HepG2 (cell line): ENCODE data around the gene CDK14. TPM values are rescaled to one million over a fixed set of nuclear protein-coding genes. Genes with fewer than 3 reads are reported as not detected.

Experiments used
- ATAC-seq: fragments of 200-7000 bp; cut with Tn5 transposase; 3 replicates; pipeline ENCODE4 v1.9.1; 2020; ENCODE audit warnings: mild to moderate bottlenecking, moderate library complexity
- BruUV-seq: library from RNA; stranded (reverse); fragments of 400-500 nt; replicated peaks from 2 replicates; lab custom pipeline; 2021; lab: Mats Ljungman, UMichigan
- CTCF ChIA-PET: fragments of 300-600 bp; formaldehyde crosslinking; extraction: SDS; loops from one replicate; lab custom pipeline; 2021; ENCODE audit warnings: low total read pairs, inconsistent platforms, low intra/inter-chr PET ratio; lab: Yijun Ruan, JAX
- POLR2A ChIA-PET: fragments of 350-600 bp; sonication (Branson Sonifier 250); formaldehyde crosslinking; loops from one replicate; lab custom pipeline; 2020; ENCODE audit warnings: antibody characterized with exemption, inconsistent platforms; lab: Yijun Ruan, JAX
- DNase-seq: peaks from one replicate; pipeline ENCODE4 v3.0.0-alpha.2; 2015; ENCODE audit warnings: low spot score
- FAIRE-seq: peaks from 3 replicates; lab custom pipeline; 2011; peaks lifted over from hg19 to GRCh38; lab: Jason Lieb, UNC
- H2AFZ ChIP-seq: one replicate; pipeline ENCODE4 v1.6.1; 2011; ENCODE audit warnings: low read length, inconsistent platforms
- H3K27ac ChIP-seq: fragments of 300-600 bp; 3 replicates; pipeline ENCODE4 v1.8.0; 2011; ENCODE audit warnings: mixed run types, mild to moderate bottlenecking, mixed read lengths, low read length, inconsistent platforms; ENCODE audit not compliant: insufficient read depth; ENCODE audit errors: extremely low read length
- H3K27me3 ChIP-seq, 2 experiments: fragments of 200-600 bp in 1 of 2; 2 replicates in 1 of 2; 3 replicates in 1 of 2; pipeline versions ENCODE4 v1.6.0 to v1.8.0; 2011; ENCODE audit warnings: low read length in 2 of 2, mild to moderate bottlenecking in 2 of 2, moderate library complexity in 2 of 2, inconsistent platforms in 1 of 2; ENCODE audit not compliant: insufficient read depth in 2 of 2, control insufficient read depth in 1 of 2
- H3K36me3 ChIP-seq, 2 experiments: fragments of 200-600 bp in 1 of 2; replicated peaks in 1 of 2; 2 replicates in 1 of 2; 3 replicates in 1 of 2; pipeline versions ENCODE4 v1.5.1 to v1.8.0; 2011; ENCODE audit warnings: low read length in 2 of 2, inconsistent platforms in 1 of 2; ENCODE audit not compliant: insufficient read depth in 2 of 2, control insufficient read depth in 1 of 2
- H3K4me1 ChIP-seq: 2 replicates; pipeline ENCODE4 v1.5.1; 2012; ENCODE audit warnings: low read length, inconsistent platforms; ENCODE audit not compliant: insufficient read depth
- H3K4me2 ChIP-seq: 2 replicates; pipeline ENCODE4 v1.6.0; 2011; ENCODE audit warnings: low read depth, low read length, inconsistent platforms
- H3K4me3 ChIP-seq, 3 experiments: fragments of 200-600 bp in 1 of 3; sonication (generic), shearing (Covaris generic) in 1 of 3; replicated peaks in 1 of 3; 2 replicates each; pipeline ENCODE4 v1.5.1; 2011 to 2016; ENCODE audit warnings: low read length in 3 of 3, inconsistent platforms in 2 of 3, low read depth in 2 of 3, mild to moderate bottlenecking in 2 of 3, control low read depth in 1 of 3, mixed read lengths in 1 of 3; ENCODE audit not compliant: insufficient read depth in 1 of 3
- H3K79me2 ChIP-seq: one replicate; pipeline ENCODE4 v1.6.1; 2011; ENCODE audit warnings: low read length, inconsistent platforms; ENCODE audit not compliant: insufficient read depth
- H3K9ac ChIP-seq: 2 replicates; pipeline ENCODE4 v1.6.0; 2011; ENCODE audit warnings: mild to moderate bottlenecking, low read depth, low read length, inconsistent platforms; ENCODE audit not compliant: insufficient read depth
- H3K9me3 ChIP-seq: 2 replicates; pipeline ENCODE4 v1.5.1; 2012; ENCODE audit warnings: mild to moderate bottlenecking, low read length
- H4K20me1 ChIP-seq: 2 replicates; pipeline ENCODE4 v1.6.0; 2011; ENCODE audit warnings: inconsistent platforms, mild to moderate bottlenecking, low read length, moderate library complexity; ENCODE audit not compliant: insufficient read depth
- ADNP ChIP-seq: sonication (generic); formaldehyde crosslinking; IDR thresholded peaks from 2 replicates; pipeline ENCODE4 v1.4.0; 2020; ENCODE audit warnings: missing genetic modification reagents
- FOXK1 ChIP-seq: sonication (generic); formaldehyde crosslinking; IDR thresholded peaks from 2 replicates; pipeline ENCODE4 v1.4.0; 2020; ENCODE audit warnings: low read depth, missing genetic modification reagents, borderline replicate concordance
- FOXO1 ChIP-seq: sonication (generic); formaldehyde crosslinking; IDR thresholded peaks from 2 replicates; pipeline ENCODE4 v1.4.0; 2020; ENCODE audit warnings: missing genetic modification reagents
- FOXP1 ChIP-seq, 2 experiments: fragments of 450-650 bp in 1 of 2; IDR thresholded peaks; 2 replicates each; pipeline ENCODE4 v1.6.1; 2017 to 2018; ENCODE audit warnings: antibody characterized with exemption in 1 of 2
- HMG20B ChIP-seq: conservative IDR thresholded peaks from 2 replicates; pipeline ENCODE4 v1.6.1; 2016; ENCODE audit warnings: missing genetic modification reagents, missing compliant biosample characterization
- HOXA5 ChIP-seq: sonication (generic); formaldehyde crosslinking; IDR thresholded peaks from 2 replicates; pipeline ENCODE4 v1.4.0; 2020; ENCODE audit warnings: missing genetic modification reagents
- PAX8 ChIP-seq: sonication (generic); formaldehyde crosslinking; IDR thresholded peaks from 2 replicates; pipeline ENCODE4 v1.8.0; 2022; ENCODE audit warnings: mild to moderate bottlenecking, missing genetic modification reagents, borderline replicate concordance
- RBM39 ChIP-seq: fragments of 200-400 bp; formaldehyde crosslinking; IDR thresholded peaks from one replicate; pipeline ENCODE4 v1.6.1; 2018; ENCODE audit warnings: antibody characterized with exemption, mild to moderate bottlenecking, low read depth, low read length; ENCODE audit not compliant: poor library complexity, severe bottlenecking
- RCOR2 ChIP-seq: IDR thresholded peaks from 2 replicates; pipeline ENCODE4 v1.6.1; 2016; ENCODE audit warnings: missing biosample characterization, missing genetic modification reagents
- TCF12 ChIP-seq, 2 experiments: fragments of 450-650 bp in 1 of 2; sonication (generic) in 1 of 2; formaldehyde crosslinking in 1 of 2; IDR thresholded peaks; 2 replicates each; pipeline versions ENCODE4 v1.6.1 to v1.8.0; 2017 to 2022; ENCODE audit warnings: antibody characterized with exemption in 1 of 2, mild to moderate bottlenecking in 1 of 2, missing genetic modification reagents in 1 of 2, moderate library complexity in 1 of 2
- ZMYM3 ChIP-seq: sonication (generic); formaldehyde crosslinking; IDR thresholded peaks from 2 replicates; pipeline ENCODE4 v1.5.1; 2020; ENCODE audit warnings: mild to moderate bottlenecking, missing genetic modification reagents
- ZNF468 ChIP-seq: sonication (generic); formaldehyde crosslinking; IDR thresholded peaks from 2 replicates; pipeline ENCODE4 v1.8.0; 2022; ENCODE audit warnings: mild to moderate bottlenecking, moderate library complexity, missing genetic modification reagents
- ZNF530 ChIP-seq: sonication (generic); formaldehyde crosslinking; IDR thresholded peaks from 2 replicates; pipeline ENCODE4 v1.5.0; 2020; ENCODE audit warnings: low read depth, mild to moderate bottlenecking, missing genetic modification reagents
- ZNF577 ChIP-seq: sonication (generic); formaldehyde crosslinking; IDR thresholded peaks from 2 replicates; pipeline ENCODE4 v1.4.0; 2020; ENCODE audit warnings: mild to moderate bottlenecking, low read depth, missing genetic modification reagents, borderline replicate concordance
- ZNF772 ChIP-seq: sonication (generic); formaldehyde crosslinking; IDR thresholded peaks from 2 replicates; pipeline ENCODE4 v1.5.0; 2020; ENCODE audit warnings: mild to moderate bottlenecking, missing genetic modification reagents
- ZNF781 ChIP-seq: sonication (generic); formaldehyde crosslinking; IDR thresholded peaks from 2 replicates; pipeline ENCODE4 v1.5.1; 2020; ENCODE audit warnings: borderline replicate concordance, mild to moderate bottlenecking, missing genetic modification reagents; ENCODE audit errors: not compliant biosample characterization
- WGBS: methylation state at CpG from one replicate; pipeline ENCODE4 v1.1.6; 2017; ENCODE audit warnings: low lambda C conversion rate; 5-methylcytosine and 5-hydroxymethylcytosine counted together
- in situ Hi-C: cut with HindIII; loops from 2 replicates; pipeline ENCODE4 v1.10.0; 2017; ENCODE audit warnings: low pct_unique_long_range_greater_than_20kb; ENCODE audit not compliant: extremely low pct_ligation_motif_present
- intact Hi-C: fragments of 100-400 bp; cut with micrococcal nuclease; formaldehyde crosslinking; loops from one replicate; pipeline ENCODE4 v1.10.0; 2022; ENCODE audit not compliant: unreplicated experiment
- polyA plus RNA-seq, 8 experiments: library from polyadenylated mRNA; depleted of rRNA in 3 of 8; stranded (reverse) in 7 of 8; unstranded in 1 of 8; fragments of >200 nt; fragmentation: Illumina TruSeq in 4 of 8; extraction: Trizol in 4 of 8; gene quantifications; 2 replicates each; pipeline versions ENCODE4 v1.2.1 to v1.2.3, GENCODE V29; 2011 to 2016; ENCODE audit warnings: low read depth in 4 of 8, missing spikeins in 1 of 8, mixed read lengths in 1 of 8; ENCODE audit not compliant: insufficient read depth in 1 of 8
- total RNA-seq, 5 experiments: library from RNA; depleted of rRNA; stranded (reverse); fragments of >200 nt; fragmentation: Illumina TruSeq; extraction: Trizol; gene quantifications; 2 replicates each; pipeline ENCODE4 v1.2.3, GENCODE V29; 2016; ENCODE audit warnings: low read depth in 1 of 5
- TF ChIP-seq, protein P1 (sequence below): IDR thresholded peaks from 2 replicates; pipeline ENCODE4 v1.6.1; 2016
- TF ChIP-seq, protein P2 (sequence below): sonication (generic); formaldehyde crosslinking; IDR thresholded peaks from 2 replicates; pipeline ENCODE4; 2020; ENCODE audit warnings: missing genetic modification reagents, mild to moderate bottlenecking, borderline replicate concordance
- TF ChIP-seq, protein P3 (sequence below): sonication (generic); formaldehyde crosslinking; IDR thresholded peaks from 2 replicates; pipeline ENCODE4 v1.4.0; 2020; ENCODE audit warnings: missing genetic modification reagents; ENCODE audit errors: not compliant biosample characterization

Gene CDK14
- total and polyA plus RNA-seq, 2 of the 13 experiments (the other 11 are each of a cell fraction or from before 2014, with no cell fraction given) = 0.26 to 0.71 TPM

DNA sequence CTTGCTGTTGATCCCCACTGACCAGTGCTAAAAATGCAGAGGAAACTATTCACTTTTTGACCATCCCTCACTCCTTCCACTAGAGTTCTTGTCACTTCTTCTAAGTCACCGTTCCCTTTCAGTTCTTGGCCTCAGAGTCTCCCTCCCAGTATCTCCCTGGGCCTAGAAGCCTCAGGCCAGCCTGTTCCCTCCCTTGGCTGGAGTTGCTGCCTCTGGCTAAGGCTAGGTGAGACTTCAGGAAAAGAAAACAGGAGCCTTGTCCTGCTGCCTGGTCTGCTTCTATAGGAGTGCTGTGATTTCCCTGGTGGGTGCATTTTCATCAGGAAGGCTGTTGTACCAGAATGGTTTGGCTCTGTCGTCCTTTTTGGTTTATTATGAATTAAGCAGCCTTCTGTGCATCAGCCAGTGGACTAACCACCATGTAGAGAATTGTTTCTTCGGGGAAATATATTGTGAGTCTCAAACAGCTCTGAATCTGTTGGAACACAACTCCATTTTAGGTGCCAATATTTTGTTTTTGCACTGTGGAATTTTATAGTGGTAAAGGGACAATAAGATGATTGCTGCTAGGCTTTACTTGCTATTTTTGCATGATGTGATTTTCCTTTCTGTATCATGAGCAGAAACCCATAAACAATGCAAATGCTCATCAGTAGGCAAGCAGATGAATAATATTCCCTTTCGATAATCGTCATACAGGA, 434.7 kb downstream of the CDK14 start:
- Histone ChIP-seq H3K9ac (no peak overlapping the region), H3K9me3 (no peaks in the 10 kb centered on the region), H3K79me2 (no peaks in the 10 kb centered on the region), H3K4me3 (no peak overlapping the region), H3K36me3 (no peaks in the 10 kb centered on the region), H4K20me1 (no peaks in the 10 kb centered on the region), H3K27me3 (no peaks in the 10 kb centered on the region), H3K4me1 (no peaks in the 10 kb centered on the region), H3K4me2 (no peak overlapping the region), H3K27ac (no peak overlapping the region), H2AFZ (no peak overlapping the region)
- POLR2A ChIA-PET = no interaction called here
- FAIRE-seq (no peak), DNase-seq (no peak), ATAC-seq (no peak)
- intact Hi-C loops (no loop called here), in situ Hi-C loops (no loop called here)
- WGBS = 33% methylated on average over 5 of the region's 5 CpGs
- CTCF ChIA-PET = no interaction called here
- BruUV-seq = no TSS peak
- TF ChIP-seq RCOR2 (CRISPR knock-in tag) (no peak), ZNF772 (CRISPR knock-in tag) (no peak), ZNF468 (CRISPR knock-in tag) (no peak), FOXP1 (IDR thresholded peaks at IDR 0.05) (no peak), FOXP1 (CRISPR knock-in tag; IDR thresholded peaks at IDR 0.05) (no peak), ZMYM3 (CRISPR knock-in tag) (no peak), TCF12 (IDR thresholded peaks at IDR 0.05) (no peak), TCF12 (CRISPR knock-in tag; IDR thresholded peaks at IDR 0.05) (no peak), ZNF530 (no peak), HOXA5 (CRISPR knock-in tag) (no peak), FOXO1 (CRISPR knock-in tag) (no peak), ZNF577 (CRISPR knock-in tag) (no peak), HMG20B (CRISPR knock-in tag) (no peak), ZNF781 (CRISPR knock-in tag) (no peak), FOXK1 (no peak), ADNP (CRISPR knock-in tag) (no peak), RBM39 (no peak), PAX8 (CRISPR knock-in tag) (no peak)
- TF ChIP-seq, protein P1, sequence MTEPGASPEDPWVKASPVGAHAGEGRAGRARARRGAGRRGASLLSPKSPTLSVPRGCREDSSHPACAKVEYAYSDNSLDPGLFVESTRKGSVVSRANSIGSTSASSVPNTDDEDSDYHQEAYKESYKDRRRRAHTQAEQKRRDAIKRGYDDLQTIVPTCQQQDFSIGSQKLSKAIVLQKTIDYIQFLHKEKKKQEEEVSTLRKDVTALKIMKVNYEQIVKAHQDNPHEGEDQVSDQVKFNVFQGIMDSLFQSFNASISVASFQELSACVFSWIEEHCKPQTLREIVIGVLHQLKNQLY (CRISPR knock-in tag) = no peak
- TF ChIP-seq, protein P2, sequence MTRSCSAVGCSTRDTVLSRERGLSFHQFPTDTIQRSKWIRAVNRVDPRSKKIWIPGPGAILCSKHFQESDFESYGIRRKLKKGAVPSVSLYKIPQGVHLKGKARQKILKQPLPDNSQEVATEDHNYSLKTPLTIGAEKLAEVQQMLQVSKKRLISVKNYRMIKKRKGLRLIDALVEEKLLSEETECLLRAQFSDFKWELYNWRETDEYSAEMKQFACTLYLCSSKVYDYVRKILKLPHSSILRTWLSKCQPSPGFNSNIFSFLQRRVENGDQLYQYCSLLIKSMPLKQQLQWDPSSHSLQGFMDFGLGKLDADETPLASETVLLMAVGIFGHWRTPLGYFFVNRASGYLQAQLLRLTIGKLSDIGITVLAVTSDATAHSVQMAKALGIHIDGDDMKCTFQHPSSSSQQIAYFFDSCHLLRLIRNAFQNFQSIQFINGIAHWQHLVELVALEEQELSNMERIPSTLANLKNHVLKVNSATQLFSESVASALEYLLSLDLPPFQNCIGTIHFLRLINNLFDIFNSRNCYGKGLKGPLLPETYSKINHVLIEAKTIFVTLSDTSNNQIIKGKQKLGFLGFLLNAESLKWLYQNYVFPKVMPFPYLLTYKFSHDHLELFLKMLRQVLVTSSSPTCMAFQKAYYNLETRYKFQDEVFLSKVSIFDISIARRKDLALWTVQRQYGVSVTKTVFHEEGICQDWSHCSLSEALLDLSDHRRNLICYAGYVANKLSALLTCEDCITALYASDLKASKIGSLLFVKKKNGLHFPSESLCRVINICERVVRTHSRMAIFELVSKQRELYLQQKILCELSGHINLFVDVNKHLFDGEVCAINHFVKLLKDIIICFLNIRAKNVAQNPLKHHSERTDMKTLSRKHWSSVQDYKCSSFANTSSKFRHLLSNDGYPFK (CRISPR knock-in tag) = no peak
- TF ChIP-seq, protein P3, sequence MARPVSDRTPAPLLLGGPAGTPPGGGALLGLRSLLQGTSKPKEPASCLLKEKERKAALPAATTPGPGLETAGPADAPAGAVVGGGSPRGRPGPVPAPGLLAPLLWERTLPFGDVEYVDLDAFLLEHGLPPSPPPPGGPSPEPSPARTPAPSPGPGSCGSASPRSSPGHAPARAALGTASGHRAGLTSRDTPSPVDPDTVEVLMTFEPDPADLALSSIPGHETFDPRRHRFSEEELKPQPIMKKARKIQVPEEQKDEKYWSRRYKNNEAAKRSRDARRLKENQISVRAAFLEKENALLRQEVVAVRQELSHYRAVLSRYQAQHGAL = no peak
